Prostate gland (tissue), 2 donors: Measurements from ENCODE around the gene ATF7IP2.

Source experiments
- CTCF ChIP-seq, 4 experiments: fragments of 200-600 bp in 2 of 4; fragments of 450-650 bp in 2 of 4; sonication (generic) in 2 of 4; IDR thresholded peaks; 1 replicate in 3 of 4; 2 replicates in 1 of 4; pipeline ENCODE4 v1.5.1; 2016 to 2019; ENCODE audit warnings: antibody characterized with exemption in 4 of 4, mild to moderate bottlenecking in 2 of 4, moderate library complexity in 2 of 4
- POLR2A ChIP-seq: fragments of 450-650 bp; IDR thresholded peaks from one replicate; pipeline ENCODE4 v1.6.1; 2016; ENCODE audit warnings: antibody characterized with exemption, mild to moderate bottlenecking
- POLR2AphosphoS5 ChIP-seq: sonication (generic); formaldehyde crosslinking; IDR thresholded peaks from one replicate; pipeline ENCODE4 v1.6.1; 2017; ENCODE audit warnings: antibody characterized with exemption

- TF ChIP-seq CTCF (IDR thresholded peaks at IDR 0.05) = no peak
- TF ChIP-seq POLR2A = no peak
- no peak for TF ChIP-seq POLR2AphosphoS5
These were observed 133.4 kb downstream of the ATF7IP2 start for GRCh38 chr16:10519297-10519696.
